Ishikawa (cell line): ENCODE data around the gene GUCA2B.

ENCODE experiments used
- CREB1 ChIP-seq: IDR thresholded peaks from 2 replicates; pipeline ENCODE4 v1.6.1; 2012; ENCODE audit warnings: low read depth
- EGR1 ChIP-seq: IDR thresholded peaks from 2 replicates; pipeline ENCODE4 v1.6.1; 2012
- EP300 ChIP-seq: IDR thresholded peaks from 2 replicates; pipeline ENCODE4 v1.6.1; 2012; ENCODE audit warnings: borderline replicate concordance
- NFIC ChIP-seq: IDR thresholded peaks from 2 replicates; pipeline ENCODE4 v1.6.1; 2012
- RAD21 ChIP-seq: IDR thresholded peaks from 2 replicates; pipeline ENCODE4 v1.6.1; 2012; ENCODE audit warnings: low read depth
- TAF1 ChIP-seq: IDR thresholded peaks from 2 replicates; pipeline ENCODE4 v1.6.1; 2012; ENCODE audit warnings: low read depth, mild to moderate bottlenecking
- ZBTB7A ChIP-seq: IDR thresholded peaks from 2 replicates; pipeline ENCODE4 v1.6.1; 2012; ENCODE audit warnings: low read depth

The GUCA2B gene

GRCh38 chr1:42201986-42202385, 48.8 kb downstream of the GUCA2B start:
- TF ChIP-seq ZBTB7A (no peak), TAF1 (no peak), RAD21 (no peak), CREB1 (no peak), NFIC (no peak), EP300 (no peak), EGR1 (no peak)
